Stimulated activated CD8-positive, alpha-beta memory T cell treated with anti-CD3 and anti-CD28 coated beads, Interleukin-15, amount 100 ng/mL, for 4 hours (primary cell): Measurements from ENCODE around the gene ALK.
A peak's percentile ranks its signal among the peaks of the same experiment; 100 is the strongest.

Source experiments
- DNase-seq, 2 donors: peaks; one replicate each; pipeline ENCODE4 v3.0.0-alpha.2; 2020; ENCODE audit warnings: low read depth in 2 of 2

Gene ALK

GRCh38 chr2:29921560-29921915 is at the start of gene ALK:
Gene ALK (minus strand): TSS chr2:29921586. CDS start chr2:29920659, 927 bp downstream.
- DNase-seq, result peak; percentile 11 to 13

GRCh38 chr2:29966266-29966665 is 44.9 kb upstream of the ALK start:
- no peak for DNase-seq

DNA sequence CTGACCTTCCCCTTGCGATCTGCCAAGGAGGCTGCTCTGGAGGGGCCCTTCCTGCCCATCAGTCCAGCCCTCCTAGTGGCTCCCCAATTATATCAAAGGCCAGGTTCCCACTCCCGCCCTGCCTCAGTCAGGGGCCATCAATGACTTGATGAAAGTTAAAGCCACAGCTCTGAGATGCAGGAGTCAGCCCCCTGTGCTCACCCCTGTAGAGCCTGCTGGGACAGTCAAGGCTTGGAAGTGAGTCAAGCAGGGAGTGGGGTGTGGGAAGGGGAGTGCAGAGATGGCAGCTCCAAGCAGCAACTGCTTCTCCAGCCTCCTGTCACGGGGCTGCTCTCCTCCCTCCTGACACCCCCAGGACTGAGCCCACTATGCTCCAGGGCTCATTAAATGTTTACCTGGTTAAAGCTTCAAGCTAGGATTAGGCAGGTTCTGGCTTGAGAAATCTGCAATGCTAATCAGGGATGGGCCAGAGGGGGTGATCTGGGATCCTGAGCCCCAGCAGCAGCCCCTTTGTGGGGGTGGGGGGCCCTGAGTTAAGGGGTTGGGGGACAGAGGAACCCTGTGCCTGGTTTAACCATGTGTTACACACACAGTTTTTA is 42.7 kb upstream of the ALK start:
- DNase-seq, result no peak

DNA sequence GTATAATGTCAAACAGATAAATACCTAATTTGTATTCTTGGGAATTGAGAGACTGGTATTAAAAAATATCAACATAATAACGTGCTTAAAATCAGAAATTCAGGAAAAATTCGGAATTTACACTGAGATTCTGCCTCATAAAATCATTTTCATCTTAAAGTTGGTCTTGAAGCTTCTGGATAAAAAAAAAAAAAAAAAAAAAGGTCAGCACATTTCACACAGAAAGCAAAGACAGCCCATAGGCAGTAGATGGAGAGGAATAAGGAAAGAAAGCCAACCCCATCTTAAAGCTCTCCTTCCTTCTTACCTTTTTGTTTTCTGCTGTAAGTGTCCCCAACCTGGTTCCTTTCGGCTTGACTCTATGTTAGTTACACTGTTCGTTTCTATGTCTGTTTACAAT is 41.5 kb upstream of the ALK start:
- DNase-seq, result no peak

GRCh38 chr2:29954316-29954715 is 32.9 kb upstream of the ALK start:
- no peak for DNase-seq

DNA sequence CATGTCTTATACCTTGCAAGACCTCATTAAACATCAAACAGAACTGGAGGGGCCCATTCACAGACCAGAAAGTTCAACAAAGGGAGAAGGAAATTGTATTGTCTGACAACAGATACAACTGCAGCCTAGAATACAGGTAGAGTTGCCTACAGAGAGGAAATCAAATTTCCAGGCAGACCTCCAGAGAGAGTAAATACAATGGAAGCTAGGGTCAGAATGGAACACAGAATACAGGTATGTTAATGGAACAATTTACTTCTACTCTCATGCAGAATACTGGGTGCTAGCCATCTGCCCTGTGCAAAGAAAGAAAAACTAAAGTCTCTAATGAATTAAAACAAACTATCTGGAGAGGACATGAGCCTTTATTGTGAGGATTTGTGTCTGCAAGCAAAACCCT is 31.6 kb upstream of the ALK start:
- no peak for DNase-seq

GRCh38 chr2:29951576-29951975 is 30.2 kb upstream of the ALK start:
- DNase-seq, result no peak

DNA sequence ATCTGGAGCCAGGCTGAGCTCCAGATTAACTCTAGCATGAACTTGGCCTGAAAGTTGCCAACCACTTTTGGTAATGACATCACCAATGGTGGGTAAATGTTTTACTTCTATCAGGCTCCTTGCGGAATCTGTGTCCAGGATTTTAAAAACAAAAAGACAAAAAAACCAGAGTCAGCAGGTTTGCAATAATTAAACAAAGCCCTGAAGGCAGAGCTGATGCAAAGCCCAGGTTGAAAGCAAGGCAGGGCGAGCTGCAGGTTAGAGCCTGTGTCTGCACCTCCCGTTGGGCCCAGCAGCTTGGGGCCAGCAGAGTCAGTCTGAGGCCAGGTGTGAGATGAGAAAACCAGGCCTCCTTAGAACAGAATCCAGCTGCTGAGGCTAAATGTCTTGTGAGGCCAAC is 29.1 kb upstream of the ALK start:
- no peak for DNase-seq

GRCh38 chr2:29949042-29949441 is 27.7 kb upstream of the ALK start:
- no peak for DNase-seq

GRCh38 chr2:29946505-29946904 is 25.1 kb upstream of the ALK start:
- DNase-seq, result no peak

DNA sequence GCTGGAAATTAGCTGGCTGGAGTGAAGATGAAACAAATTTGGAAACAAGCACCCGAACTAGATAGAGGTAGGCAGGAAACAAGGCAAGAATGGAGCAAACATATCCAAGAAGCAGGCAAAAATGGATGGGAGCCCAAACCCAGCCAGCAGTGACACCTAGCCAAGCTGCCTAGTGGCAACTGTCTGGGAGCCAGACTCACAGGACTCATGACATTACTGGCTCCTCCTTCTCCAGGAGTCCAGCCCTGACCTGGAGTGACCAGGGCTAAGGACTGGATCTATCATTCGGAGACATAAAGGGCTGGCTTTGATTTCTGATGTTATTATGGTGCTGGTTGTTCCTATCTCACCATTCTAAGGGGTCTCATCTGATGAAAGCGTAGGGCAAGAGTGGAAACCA is 21.3 kb upstream of the ALK start:
- DNase-seq, result no peak

DNA sequence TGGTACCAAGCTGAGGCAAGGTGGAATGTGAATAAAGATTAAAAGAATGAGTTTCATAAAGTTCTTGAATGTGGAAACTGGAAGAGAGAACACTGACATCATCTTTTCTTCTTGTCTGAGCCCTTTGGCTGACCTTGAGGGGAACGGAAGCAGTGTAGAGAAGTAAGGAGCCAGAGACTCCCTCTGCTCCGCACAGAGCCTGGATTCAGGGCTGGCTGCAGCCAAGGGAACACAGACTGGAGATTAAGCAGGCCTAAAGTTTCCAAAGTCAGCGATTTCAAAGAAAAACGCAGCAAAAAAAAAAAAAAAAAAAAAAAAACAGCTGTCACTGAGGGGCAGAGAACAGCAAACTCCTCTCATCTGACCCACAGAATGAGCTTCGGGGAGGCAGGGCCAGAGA is 19.3 kb upstream of the ALK start:
- DNase-seq, result no peak

GRCh38 chr2:29936020-29936419 is 14.6 kb upstream of the ALK start:
- DNase-seq, result no peak

- DNase-seq, result no peak
Observed at GRCh38 chr2:29931818-29932217, 10.4 kb upstream of the ALK start.

DNA sequence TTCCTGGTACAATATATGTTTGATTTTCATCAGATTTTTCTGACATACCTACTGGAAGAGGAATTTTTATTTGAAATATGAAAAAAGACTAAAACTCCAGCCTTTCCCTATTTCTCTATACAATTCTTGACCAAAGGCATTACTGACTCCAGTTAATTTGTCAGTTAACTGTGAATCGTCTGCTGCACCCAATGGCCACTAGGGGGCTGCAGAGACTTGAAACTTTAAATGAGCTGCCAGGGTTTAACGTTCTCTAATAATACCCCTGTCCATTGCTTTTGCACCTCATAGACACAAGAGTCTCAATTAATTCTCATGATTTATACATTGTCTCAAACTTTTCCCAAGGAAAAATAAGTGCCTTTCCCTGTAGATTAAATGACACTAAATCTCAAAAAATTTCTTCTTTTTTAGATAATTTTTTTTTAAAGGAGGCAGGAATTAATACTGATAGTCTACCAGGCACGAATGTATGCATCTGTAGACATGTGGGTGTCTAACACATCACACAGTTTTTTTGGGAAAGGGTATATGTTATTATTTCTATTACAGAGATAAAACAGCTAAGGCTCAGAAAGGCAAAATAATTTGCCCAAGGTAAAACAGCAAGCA is 1.8 kb upstream of the ALK start:
- DNase-seq, result no peak

DNA sequence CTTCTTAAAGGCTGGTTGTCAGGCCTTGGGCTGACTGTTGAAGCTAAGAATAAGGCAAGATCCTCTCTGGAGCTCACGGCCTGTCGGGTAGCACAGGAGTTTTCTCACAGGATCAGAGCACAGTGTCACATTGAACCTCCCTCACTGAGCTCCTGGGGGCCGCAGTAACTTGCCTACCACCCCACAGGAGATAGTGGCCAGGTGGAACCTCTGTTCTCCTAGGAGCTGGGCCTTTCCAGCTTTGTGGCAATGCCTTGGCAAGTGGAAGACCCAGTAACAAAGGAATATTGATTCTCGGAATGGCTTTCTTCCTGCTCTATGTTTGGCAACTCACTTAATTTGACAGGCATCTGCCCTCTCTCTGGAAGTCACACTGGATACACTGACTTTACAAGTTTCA is 1.2 kb upstream of the ALK start:
- no peak for DNase-seq

DNA sequence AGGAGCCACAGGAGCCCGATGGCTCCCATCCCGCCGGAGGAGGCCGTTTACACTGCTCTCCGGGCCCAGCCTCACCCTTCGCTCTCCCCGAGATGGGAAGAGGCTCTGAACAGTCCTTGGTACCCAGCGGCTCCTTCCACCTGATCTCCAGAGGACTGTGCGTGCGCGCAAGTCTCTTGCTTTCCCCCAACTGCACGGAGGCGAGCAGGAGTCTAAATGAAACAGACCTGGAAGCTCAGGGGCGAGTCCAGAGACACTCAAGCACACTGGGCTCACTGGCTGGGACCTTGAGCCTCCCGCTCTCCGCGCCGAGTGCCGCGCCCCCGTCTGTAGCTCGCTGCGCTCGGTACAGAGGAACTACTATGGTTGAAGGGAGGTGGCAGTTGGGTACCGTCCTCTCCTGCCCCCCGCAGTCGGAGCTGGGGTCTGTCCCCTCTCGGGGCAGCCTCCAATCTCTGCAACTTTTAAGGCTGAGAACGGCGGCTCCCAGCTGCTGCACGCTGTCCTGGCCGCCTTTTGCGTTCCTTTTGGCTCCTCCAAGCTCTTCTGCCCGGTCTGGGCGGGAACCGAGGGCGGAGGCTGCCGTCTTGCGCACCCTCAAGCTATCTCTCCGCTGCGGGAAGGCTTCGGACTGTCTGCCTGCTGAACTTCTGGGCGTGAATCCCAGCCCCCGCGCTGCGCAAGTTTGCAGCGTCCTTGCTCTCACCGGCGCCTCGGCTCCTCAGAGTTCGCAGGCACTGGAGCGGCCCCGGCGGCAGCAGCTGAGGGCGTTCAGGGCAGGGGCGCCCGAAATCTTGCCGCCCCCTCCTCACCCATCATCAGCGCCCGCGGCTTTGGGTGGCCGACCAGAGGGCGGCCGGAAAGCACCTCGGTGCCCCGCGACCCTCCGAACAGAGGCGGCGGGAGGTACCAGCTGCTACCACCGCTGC is 491 bp downstream of the ALK start:
- no peak for DNase-seq

GRCh38 chr2:29920130-29920577 is 1.2 kb downstream of the ALK start:
- no peak for DNase-seq

DNA sequence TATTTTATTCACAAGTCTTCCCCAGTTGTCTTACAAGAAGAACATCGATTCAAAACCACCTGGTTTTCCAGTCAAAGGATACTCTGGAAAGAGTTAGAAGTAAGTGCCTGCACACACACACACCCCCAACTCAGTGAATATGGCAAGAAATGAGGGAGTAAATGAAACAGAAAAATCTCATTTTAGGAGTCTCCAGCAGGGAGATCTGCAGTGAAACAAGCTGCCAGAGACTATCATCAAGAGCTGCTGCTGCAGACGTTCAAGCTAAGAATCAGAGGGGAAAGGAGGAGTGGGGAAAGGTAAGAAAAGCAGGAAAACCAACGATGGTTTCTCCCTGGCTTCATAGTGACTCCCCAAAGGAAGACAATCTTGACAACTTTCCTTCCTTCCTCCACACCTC is 2.4 kb downstream of the ALK start:
- DNase-seq, result no peak

- no peak for DNase-seq
Observed at GRCh38 chr2:29917781-29918180, 3.6 kb downstream of the ALK start.

DNA sequence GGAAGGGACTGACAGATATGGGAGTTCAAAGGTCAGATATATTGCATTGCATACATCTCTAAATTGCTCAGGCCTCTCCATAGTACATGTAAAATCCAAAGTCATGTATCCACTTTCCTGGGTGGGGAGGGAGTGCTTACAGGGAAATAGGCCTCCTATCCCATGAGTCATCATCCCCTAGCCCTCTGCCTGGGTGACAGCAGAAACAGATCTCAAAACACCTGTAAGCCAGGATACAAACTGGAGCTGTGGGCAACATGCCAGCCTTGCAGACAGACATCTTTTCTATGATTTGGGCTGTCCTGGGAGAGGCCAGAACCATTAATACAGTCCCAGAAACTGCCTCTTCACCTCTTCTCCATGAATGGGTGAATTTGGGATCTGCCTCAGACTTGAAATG is 4.8 kb downstream of the ALK start:
- DNase-seq, result no peak

- DNase-seq, result no peak
Observed at GRCh38 chr2:29910960-29911359, 10.4 kb downstream of the ALK start.

DNA sequence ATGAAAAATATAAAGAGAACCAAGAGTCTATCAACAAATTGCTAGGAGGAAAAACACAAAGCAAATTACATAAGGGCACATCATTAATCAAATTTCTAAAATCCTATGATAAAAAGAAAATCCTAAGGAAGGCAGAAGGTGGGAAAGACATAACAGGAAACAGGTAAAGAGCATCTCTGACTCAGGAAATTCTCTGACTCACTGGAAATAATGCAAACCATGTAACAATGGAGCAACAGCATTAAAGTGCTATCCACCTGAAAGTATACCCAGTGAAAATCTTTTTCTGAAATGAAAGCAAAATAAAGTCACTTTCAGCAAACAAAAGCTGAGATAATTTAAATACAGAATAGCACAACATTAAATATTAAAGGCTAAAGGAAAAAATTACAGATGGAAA is 10.9 kb downstream of the ALK start:
- DNase-seq, result no peak
